Measurements from ENCODE around the gene MRPL9. TPM values are rescaled to one million over a fixed set of nuclear protein-coding genes. Genes with fewer than 3 reads are reported as not detected.

Gene MRPL9
- total and polyA plus RNA-seq, 5 donors from 2014 or later: 87.5 to 179 (median 165) TPM

DNA sequence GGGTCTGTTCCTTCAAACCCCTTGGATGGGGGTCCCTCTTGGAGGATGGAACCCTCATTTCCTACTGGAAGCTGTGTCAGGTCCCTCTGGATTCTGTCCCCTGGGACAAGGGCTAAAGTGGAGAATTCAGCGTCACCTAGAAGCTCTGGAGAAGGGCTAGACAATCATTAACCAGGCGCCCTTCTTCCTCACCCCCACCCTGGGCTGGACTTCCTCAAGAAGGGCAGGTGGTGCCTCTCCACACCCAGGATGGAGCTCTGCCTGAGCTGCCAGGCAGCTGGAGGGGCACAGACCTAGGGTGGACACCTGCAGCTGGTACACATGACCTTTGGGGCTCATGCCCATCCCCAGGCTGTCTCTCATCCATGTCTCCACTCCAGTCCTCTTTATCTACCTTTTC lies 50.3 kb downstream of the MRPL9 start:
- Mint-ChIP-seq H3K27ac (no peak overlapping the region), H3K4me3 (no peak overlapping the region), H3K27me3 (peaks cover 43% of the 10 kb centered on the region), H3K36me3 (no peaks in the 10 kb centered on the region), H3K4me1 (peaks cover 0 to 19% (median 9%) of the 10 kb centered on the region in 4 donors), H3K9me3 (peaks cover 0 to 6% (median 0%) of the 10 kb centered on the region in 7 donors)
- Histone ChIP-seq H3K4me1 (ENCODE audit: control insufficient read depth, insufficient read depth, low read length, poor library complexity, severe bottlenecking) (peaks cover 10% of the 10 kb centered on the region), H3K36me3 (ENCODE audit: control insufficient read depth, insufficient read depth, low read length) (no peaks in the 10 kb centered on the region), H3K4me3 (ENCODE audit: low read depth, low read length) (no peak overlapping the region), H3K27me3 (ENCODE audit: control insufficient read depth, insufficient read depth, low read length) (peaks cover 11% of the 10 kb centered on the region), H3K9me3 (ENCODE audit: control insufficient read depth in 2 of 2, low read length in 2 of 2) (no peaks in the 10 kb centered on the region), H3K27ac (ENCODE audit: insufficient read depth, low read length, poor library complexity, severe bottlenecking) (no peak overlapping the region)
- ATAC-seq (ENCODE audit: low read depth in 2 of 2) (no peak), DNase-seq (no peak)

DNA sequence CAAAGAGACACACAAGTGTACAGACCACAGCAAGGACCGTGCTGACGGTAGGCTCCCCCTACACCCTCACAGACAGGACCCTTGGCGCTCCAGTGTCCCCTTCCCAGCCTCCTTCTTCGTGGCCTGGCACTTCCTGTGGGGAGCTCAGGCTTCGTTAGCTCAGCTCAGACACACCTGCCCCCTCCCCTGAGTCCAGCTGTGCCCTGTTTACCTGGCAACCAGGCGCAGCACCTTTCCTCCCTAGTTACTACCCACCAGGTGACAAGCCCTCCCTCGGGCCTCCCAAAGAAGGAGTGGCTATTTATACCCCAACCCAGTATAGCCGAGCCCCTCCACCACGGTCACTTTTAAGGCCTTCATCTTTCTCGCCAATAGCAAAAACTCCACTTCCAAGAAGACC lies 51.3 kb downstream of the MRPL9 start:
- H3K4me1 Mint-ChIP-seq: peaks cover 0 to 11% (median 6%) of the 10 kb centered on the region in 4 donors
- Histone ChIP-seq H3K36me3 (ENCODE audit: control insufficient read depth, insufficient read depth, low read length) (no peaks in the 10 kb centered on the region), H3K27ac (ENCODE audit: insufficient read depth, low read length, poor library complexity, severe bottlenecking) (no peak overlapping the region), H3K4me3 (ENCODE audit: low read depth, low read length) (no peak overlapping the region), H3K9me3 (ENCODE audit: control insufficient read depth in 2 of 2, low read length in 2 of 2) (no peaks in the 10 kb centered on the region), H3K27me3 (ENCODE audit: control insufficient read depth, insufficient read depth, low read length) (peaks cover 4% of the 10 kb centered on the region), H3K4me1 (ENCODE audit: control insufficient read depth, insufficient read depth, low read length, poor library complexity, severe bottlenecking) (peaks cover 5% of the 10 kb centered on the region)
- peaks cover 0 to 2% (median 0%) of the 10 kb centered on the region in 7 donors for H3K9me3 Mint-ChIP-seq
- H3K36me3 Mint-ChIP-seq: no peaks in the 10 kb centered on the region
- ATAC-seq (ENCODE audit: low read depth in 2 of 2) (no peak), DNase-seq (no peak)
- H3K4me3 Mint-ChIP-seq: no peak overlapping the region
- H3K27ac Mint-ChIP-seq: no peak overlapping the region
- H3K27me3 Mint-ChIP-seq: peaks cover 32% of the 10 kb centered on the region

DNA sequence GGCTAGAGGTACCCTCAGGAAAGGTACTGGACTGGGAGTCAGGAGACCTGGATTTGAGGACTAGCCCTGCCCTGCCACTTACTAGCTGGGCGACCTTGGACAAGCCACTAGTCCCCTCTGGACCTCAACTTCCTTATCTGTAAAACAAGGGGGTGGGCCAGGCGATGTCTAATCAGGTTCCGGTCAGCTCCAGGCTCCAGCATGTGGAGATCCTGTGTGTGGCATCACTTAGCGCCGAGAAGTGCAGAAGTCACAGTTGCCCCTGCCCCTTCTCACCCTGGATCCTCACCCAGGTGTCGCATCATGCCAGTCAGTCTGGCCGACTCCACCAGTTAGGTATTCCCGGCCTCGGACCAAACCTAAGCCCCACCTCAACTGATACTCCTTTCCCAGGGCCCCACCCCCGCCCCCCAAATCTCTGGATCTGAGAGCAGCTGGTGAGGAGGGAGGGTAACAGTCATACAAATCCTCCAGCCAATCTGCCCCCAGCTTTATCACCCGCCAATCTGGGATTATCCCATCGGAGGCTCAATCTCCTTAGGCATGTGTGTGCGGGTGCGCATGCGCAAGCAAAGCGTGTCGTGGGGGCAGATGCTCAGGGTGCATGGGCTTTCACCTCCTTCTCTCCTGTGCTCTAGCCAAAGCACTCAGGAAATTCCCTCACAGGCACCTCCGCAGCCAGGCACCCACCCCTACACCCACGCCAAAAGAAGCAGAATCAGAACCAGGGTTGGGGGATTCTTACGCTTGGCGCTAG lies 52.1 kb downstream of the MRPL9 start:
- H3K4me1 Mint-ChIP-seq: peaks cover 0 to 12% (median 4%) of the 10 kb centered on the region in 4 donors
- no peak overlapping the region for H3K4me3 Mint-ChIP-seq
- no peaks in the 10 kb centered on the region for H3K9me3 ChIP-seq (ENCODE audit: control insufficient read depth in 2 of 2, low read length in 2 of 2)
- H3K27ac Mint-ChIP-seq: no peak overlapping the region
- H3K27me3 ChIP-seq (ENCODE audit: control insufficient read depth, insufficient read depth, low read length): peaks cover 4% of the 10 kb centered on the region
- no peaks in the 10 kb centered on the region for H3K4me1 ChIP-seq (ENCODE audit: control insufficient read depth, insufficient read depth, low read length, poor library complexity, severe bottlenecking)
- H3K27me3 Mint-ChIP-seq: peaks cover 24% of the 10 kb centered on the region
- no peaks in the 10 kb centered on the region for H3K36me3 ChIP-seq (ENCODE audit: control insufficient read depth, insufficient read depth, low read length)
- H3K9me3 Mint-ChIP-seq: peaks cover 0 to 2% (median 0%) of the 10 kb centered on the region in 7 donors
- no peak for DNase-seq
- no peak overlapping the region for H3K4me3 ChIP-seq (ENCODE audit: low read depth, low read length)
- no peak overlapping the region for H3K27ac ChIP-seq (ENCODE audit: insufficient read depth, low read length, poor library complexity, severe bottlenecking)
- no peaks in the 10 kb centered on the region for H3K36me3 Mint-ChIP-seq
- no peak for ATAC-seq (ENCODE audit: low read depth in 2 of 2)

DNA sequence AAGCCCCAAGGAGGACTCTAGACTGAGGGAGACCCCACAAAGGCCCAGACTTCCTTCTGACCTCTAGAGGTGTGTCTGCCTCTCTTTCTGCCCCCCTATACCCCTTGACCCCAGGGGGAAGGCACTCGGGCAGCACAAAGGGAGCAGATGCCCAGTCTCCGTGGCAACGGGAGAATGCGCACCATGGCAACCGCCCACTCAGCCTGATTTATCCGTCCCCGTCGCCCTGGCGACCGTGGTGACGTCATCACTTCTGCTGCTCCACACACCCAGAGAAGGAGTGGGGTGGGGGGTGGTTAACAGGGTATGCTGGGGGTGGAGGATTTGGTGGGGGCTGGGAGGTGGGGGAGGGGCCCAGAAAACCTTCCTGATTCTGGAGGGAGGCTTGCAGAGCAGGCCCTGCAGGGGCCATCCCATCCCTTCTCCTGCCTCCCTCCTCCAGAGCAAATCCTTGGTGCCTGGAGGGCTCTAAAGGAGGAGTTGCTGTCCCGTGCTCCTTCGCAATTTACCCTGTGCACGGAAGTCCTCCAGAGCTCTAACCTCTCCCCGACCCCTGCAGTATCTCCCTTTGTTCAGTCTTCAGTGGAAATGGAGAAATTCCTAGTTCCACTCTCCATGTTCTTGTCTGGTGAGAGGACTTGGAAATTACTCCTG lies 53.0 kb downstream of the MRPL9 start:
- no peak overlapping the region for H3K4me3 ChIP-seq (ENCODE audit: low read depth, low read length)
- H3K36me3 ChIP-seq (ENCODE audit: control insufficient read depth, insufficient read depth, low read length): no peaks in the 10 kb centered on the region
- H3K27me3 ChIP-seq (ENCODE audit: control insufficient read depth, insufficient read depth, low read length): peaks cover 1% of the 10 kb centered on the region
- Mint-ChIP-seq H3K9me3 (peaks cover 0 to 1% (median 0%) of the 10 kb centered on the region in 7 donors), H3K36me3 (no peaks in the 10 kb centered on the region), H3K4me1 (peaks cover 0 to 6% (median 2%) of the 10 kb centered on the region in 4 donors), H3K27ac (no peak overlapping the region), H3K4me3 (peak overlapping the region in 1 of 4 donors; percentile 17), H3K27me3 (peaks cover 15% of the 10 kb centered on the region)
- DNase-seq (peak in 2 of 3 donors; percentile 9 to 33), ATAC-seq (ENCODE audit: low read depth in 2 of 2) (no peak)
- no peaks in the 10 kb centered on the region for H3K4me1 ChIP-seq (ENCODE audit: control insufficient read depth, insufficient read depth, low read length, poor library complexity, severe bottlenecking)
- H3K27ac ChIP-seq (ENCODE audit: insufficient read depth, low read length, poor library complexity, severe bottlenecking): no peak overlapping the region
- no peaks in the 10 kb centered on the region for H3K9me3 ChIP-seq (ENCODE audit: control insufficient read depth in 2 of 2, low read length in 2 of 2)

Other genes with a start within 250 kb of the MRPL9 start
- 13.6 TPM for gene TUFT1, start 223.2 kb downstream of the MRPL9 start, total RNA-seq
- 10 to 100 TPM; 10.2 to 13.6 (median 12.1) TPM for gene TUFT1, start 223.2 kb downstream of the MRPL9 start, polyA plus RNA-seq
- gene SNX27, start 151.4 kb downstream of the MRPL9 start, total RNA-seq: 25.3 TPM
- 10 to 100 TPM; 10.4 to 12.7 (median 11.5) TPM for gene SNX27, start 151.4 kb downstream of the MRPL9 start, polyA plus RNA-seq
- gene CELF3, start 46.7 kb downstream of the MRPL9 start, total RNA-seq: not detected
- gene CELF3, start 46.7 kb downstream of the MRPL9 start, polyA plus RNA-seq: not detected
- gene RIIAD1, start 42.0 kb downstream of the MRPL9 start, total RNA-seq: not detected
- not detected for gene RIIAD1, start 42.0 kb downstream of the MRPL9 start, polyA plus RNA-seq
- 12.6 TPM for gene TDRKH, start 27.0 kb upstream of the MRPL9 start, total RNA-seq
- 10 to 100 TPM in 3 of 4 donors, 1 to 10 TPM in 1; 9.5 to 18.0 (median 14.3) TPM for gene TDRKH, start 27.0 kb upstream of the MRPL9 start, polyA plus RNA-seq
- 0.22 TPM for gene LINGO4, start 41.9 kb upstream of the MRPL9 start, total RNA-seq
- gene LINGO4, start 41.9 kb upstream of the MRPL9 start, polyA plus RNA-seq: under 1 TPM in 2 of 4 donors, not detected in 2; 0.15 to 0.33 TPM
- 6.2 TPM for gene RORC, start 68.3 kb upstream of the MRPL9 start, total RNA-seq
- gene RORC, start 68.3 kb upstream of the MRPL9 start, polyA plus RNA-seq: 10 to 100 TPM; 10.6 to 16.7 (median 15.1) TPM
- gene C2CD4D, start 76.3 kb upstream of the MRPL9 start, total RNA-seq: 0.94 TPM
- gene C2CD4D, start 76.3 kb upstream of the MRPL9 start, polyA plus RNA-seq: 1 to 10 TPM; 1.3 to 4.0 (median 2.8) TPM
- not detected for gene THEM5, start 90.2 kb upstream of the MRPL9 start, total RNA-seq
- under 1 TPM in 1 of 4 donors, not detected in 3; 0.25 TPM for gene THEM5, start 90.2 kb upstream of the MRPL9 start, polyA plus RNA-seq
- 69.5 TPM for gene THEM4, start 146.0 kb upstream of the MRPL9 start, total RNA-seq
- 100 to 1,000 TPM in 3 of 4 donors, 10 to 100 TPM in 1; 99.1 to 146 (median 123) TPM for gene THEM4, start 146.0 kb upstream of the MRPL9 start, polyA plus RNA-seq
- 405 TPM for gene S100A10, start 230.4 kb upstream of the MRPL9 start, total RNA-seq
- 1,000 to 10,000 TPM; 1,242 to 1,844 (median 1,500) TPM for gene S100A10, start 230.4 kb upstream of the MRPL9 start, polyA plus RNA-seq